Hepatocyte (in vitro differentiated cells): ENCODE measurements around the gene CAVIN3. TPM values are rescaled to one million over a fixed set of nuclear protein-coding genes. Genes with fewer than 3 reads are reported as not detected.
A peak's percentile ranks its signal among the peaks of the same experiment; 100 is the strongest.

Experiments
- DNase-seq: peaks from one replicate; pipeline ENCODE4 v3.0.0-alpha.2; 2016; ENCODE audit warnings: low spot score
- H2AFZ ChIP-seq: fragments of 200-600 bp; sonication (generic); 2 replicates; pipeline ENCODE4 v1.6.0; 2016; ENCODE audit warnings: antibody characterized with exemption, mild to moderate bottlenecking
- H3K27ac ChIP-seq: fragments of 200-600 bp; sonication (generic); 2 replicates; pipeline ENCODE4 v1.5.1; 2016; ENCODE audit warnings: mild to moderate bottlenecking
- H3K27me3 ChIP-seq: fragments of 200-600 bp; sonication (generic); 2 replicates; pipeline ENCODE4 v1.6.1; 2016
- H3K36me3 ChIP-seq: fragments of 200-600 bp; sonication (generic); replicated peaks from 2 replicates; pipeline ENCODE4 v1.5.1; 2016; ENCODE audit warnings: low read depth; ENCODE audit not compliant: insufficient read depth
- H3K4me1 ChIP-seq: fragments of 200-600 bp; sonication (generic); 2 replicates; pipeline ENCODE4 v1.5.1; 2016; ENCODE audit warnings: mild to moderate bottlenecking, moderate library complexity; ENCODE audit not compliant: insufficient read depth
- H3K4me2 ChIP-seq: fragments of 200-600 bp; sonication (generic); 2 replicates; pipeline ENCODE4 v1.6.0; 2016
- H3K4me3 ChIP-seq: fragments of 200-600 bp; sonication (generic); 2 replicates; pipeline ENCODE4 v1.5.1; 2016; ENCODE audit warnings: mild to moderate bottlenecking
- H3K79me2 ChIP-seq: fragments of 200-600 bp; sonication (generic); 2 replicates; pipeline ENCODE4 v1.6.0; 2017; ENCODE audit warnings: mild to moderate bottlenecking
- H3K9me2 ChIP-seq: fragments of 200-600 bp; sonication (generic); replicated peaks from 2 replicates; pipeline ENCODE4 v1.6.0; 2017; ENCODE audit warnings: mild to moderate bottlenecking; ENCODE audit not compliant: insufficient read depth
- H3K9me3 ChIP-seq: fragments of 200-600 bp; sonication (generic); 2 replicates; pipeline ENCODE4 v1.5.1; 2016; ENCODE audit warnings: low read depth, mild to moderate bottlenecking
- H4K20me1 ChIP-seq: fragments of 200-600 bp; sonication (generic); 2 replicates; pipeline ENCODE4 v1.6.0; 2016; ENCODE audit warnings: mild to moderate bottlenecking; ENCODE audit not compliant: insufficient read depth, poor library complexity, severe bottlenecking
- CTCF ChIP-seq: fragments of 200-600 bp; sonication (generic); IDR thresholded peaks from 2 replicates; pipeline ENCODE4 v1.5.1; 2016; ENCODE audit warnings: antibody characterized with exemption, mild to moderate bottlenecking; ENCODE audit not compliant: poor library complexity
- EZH2 ChIP-seq: fragments of 200-600 bp; sonication (generic); IDR thresholded peaks from 2 replicates; pipeline ENCODE4 v1.6.1; 2016; ENCODE audit warnings: antibody characterized with exemption, mild to moderate bottlenecking, borderline replicate concordance
- EZH2phosphoT487 ChIP-seq: fragments of 200-600 bp; sonication (generic); IDR thresholded peaks from one replicate; pipeline ENCODE4 v1.6.1; 2018; ENCODE audit warnings: antibody characterized with exemption, mild to moderate bottlenecking, low read depth, moderate library complexity; ENCODE audit not compliant: unreplicated experiment, severe bottlenecking
- WGBS: methylation state at CpG from one replicate; pipeline ENCODE4 v1.1.6; 2016; ENCODE audit warnings: low lambda C conversion rate; ENCODE audit errors: missing lambda C conversion rate; 5-methylcytosine and 5-hydroxymethylcytosine counted together
- polyA plus RNA-seq: library from polyadenylated mRNA; unstranded; fragments of >200 nt; fragmentation: Nextera tagmentation; extraction: Ambion mirVana; gene quantifications from 2 replicates; pipeline ENCODE4 v1.2.1, GENCODE V29; 2016
- total RNA-seq: library from RNA; depleted of rRNA; stranded (reverse); fragments of >200 nt; gene quantifications from 2 replicates; pipeline ENCODE4 v1.2.3, GENCODE V29; 2014

The CAVIN3 gene
- total and polyA plus RNA-seq, 2 experiments from 2014 or later: 93.3 to 115 TPM

- no peak for TF ChIP-seq EZH2phosphoT487
- 91% methylated on average over 5 of the region's 5 CpGs for WGBS
- no peak overlapping the region for H3K27ac ChIP-seq
Measured at GRCh38 chr11:6362185-6362872, 42.0 kb upstream of the CAVIN3 start.

GRCh38 chr11:6360183-6360582, 39.9 kb upstream of the CAVIN3 start:
- H3K9me2 ChIP-seq: no peaks in the 10 kb centered on the region
- DNase-seq: no peak
- no peak overlapping the region for H3K27ac ChIP-seq
- whole genome bisulfite sequencing: 78% methylated on average over 3 of the region's 3 CpGs
- no peaks in the 10 kb centered on the region for H3K27me3 ChIP-seq
- no peak overlapping the region for H2AFZ ChIP-seq
- H3K9me3 ChIP-seq: no peaks in the 10 kb centered on the region
- no peaks in the 10 kb centered on the region for H3K79me2 ChIP-seq
- no peaks in the 10 kb centered on the region for H4K20me1 ChIP-seq
- no peaks in the 10 kb centered on the region for H3K4me1 ChIP-seq
- TF ChIP-seq CTCF: no peak
- no peak for TF ChIP-seq EZH2
- TF ChIP-seq EZH2phosphoT487: no peak
- H3K4me3 ChIP-seq: no peak overlapping the region
- no peaks in the 10 kb centered on the region for H3K36me3 ChIP-seq
- no peak overlapping the region for H3K4me2 ChIP-seq

More at GRCh38 chr11:6362185-6362872, 42.0 kb upstream of the CAVIN3 start:
- no peaks in the 10 kb centered on the region for H3K4me1 ChIP-seq
- no peaks in the 10 kb centered on the region for H3K36me3 ChIP-seq
- H3K27me3 ChIP-seq: no peaks in the 10 kb centered on the region
- no peak overlapping the region for H3K4me2 ChIP-seq
- DNase-seq: no peak
- no peak overlapping the region for H2AFZ ChIP-seq
- H4K20me1 ChIP-seq: no peaks in the 10 kb centered on the region
- H3K79me2 ChIP-seq: no peaks in the 10 kb centered on the region
- no peak overlapping the region for H3K4me3 ChIP-seq
- no peaks in the 10 kb centered on the region for H3K9me2 ChIP-seq
- no peaks in the 10 kb centered on the region for H3K9me3 ChIP-seq

- Histone ChIP-seq H3K27ac (no peak overlapping the region), H3K9me2 (no peaks in the 10 kb centered on the region), H4K20me1 (no peaks in the 10 kb centered on the region), H3K79me2 (no peaks in the 10 kb centered on the region), H3K4me1 (peaks cover 5% of the 10 kb centered on the region), H3K4me3 (no peak overlapping the region), H3K27me3 (no peaks in the 10 kb centered on the region), H2AFZ (no peak overlapping the region), H3K36me3 (no peaks in the 10 kb centered on the region), H3K9me3 (no peaks in the 10 kb centered on the region), H3K4me2 (no peak overlapping the region)
- peak; percentile 35 for DNase-seq
- 73% methylated on average over 9 of the region's 9 CpGs for WGBS
- TF ChIP-seq EZH2 (no peak), EZH2phosphoT487 (no peak), CTCF (no peak)
Measured at GRCh38 chr11:6357222-6357621, 36.9 kb upstream of the CAVIN3 start.

GRCh38 chr11:6356503-6357055, 36.3 kb upstream of the CAVIN3 start:
- Histone ChIP-seq H3K79me2 (no peaks in the 10 kb centered on the region), H3K9me2 (no peaks in the 10 kb centered on the region), H3K4me3 (no peak overlapping the region), H2AFZ (peak overlapping the region; percentile 16), H4K20me1 (no peaks in the 10 kb centered on the region), H3K27ac (no peak overlapping the region), H3K9me3 (no peaks in the 10 kb centered on the region), H3K4me1 (peaks cover 5% of the 10 kb centered on the region), H3K27me3 (no peaks in the 10 kb centered on the region), H3K4me2 (no peak overlapping the region), H3K36me3 (no peaks in the 10 kb centered on the region)
- whole genome bisulfite sequencing: 61% methylated on average over 4 of the region's 4 CpGs
- no peak for TF ChIP-seq CTCF
- no peak for TF ChIP-seq EZH2phosphoT487
- TF ChIP-seq EZH2: no peak
- no peak for DNase-seq
